Anterior cingulate cortex (tissue), 58 donors: Measurements from ENCODE around the gene TAS2R38.
"Not testable (repeated sequence)": the region's sequence is repeated elsewhere in the genome, so short reads cannot be mapped to it uniquely, and the experiment has no call there.

Source experiments
- DNase-seq, 58 donors: peaks; one replicate each; lab custom pipeline; 2025; lab: John Stamatoyannopoulos, UW

Gene TAS2R38

DNA sequence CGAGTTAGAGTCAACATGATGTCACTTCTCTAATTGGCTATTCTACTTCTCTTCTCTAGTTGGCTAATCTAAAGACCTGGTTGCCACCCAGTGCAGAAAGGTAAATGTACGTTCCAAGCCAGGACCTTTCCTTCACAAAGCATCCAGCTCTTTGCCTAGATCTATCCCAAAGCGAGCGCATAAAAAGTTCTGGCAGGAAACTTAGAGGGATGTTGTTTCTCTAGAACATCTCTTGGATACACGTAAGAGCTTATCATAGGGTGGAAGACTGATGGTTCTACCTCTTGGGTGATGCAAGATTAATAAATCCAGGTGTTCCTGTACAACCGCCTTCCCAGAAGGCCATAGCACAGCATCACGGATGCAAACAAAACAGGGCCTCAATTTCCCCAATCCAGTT, at the start of gene TAS2R38:
TAS2R38 (minus strand) TSS at position 101 of the 400 bp plus-strand sequence; CDS start at position 17, 84 bp downstream.
- DNase-seq, result no peak

DNA sequence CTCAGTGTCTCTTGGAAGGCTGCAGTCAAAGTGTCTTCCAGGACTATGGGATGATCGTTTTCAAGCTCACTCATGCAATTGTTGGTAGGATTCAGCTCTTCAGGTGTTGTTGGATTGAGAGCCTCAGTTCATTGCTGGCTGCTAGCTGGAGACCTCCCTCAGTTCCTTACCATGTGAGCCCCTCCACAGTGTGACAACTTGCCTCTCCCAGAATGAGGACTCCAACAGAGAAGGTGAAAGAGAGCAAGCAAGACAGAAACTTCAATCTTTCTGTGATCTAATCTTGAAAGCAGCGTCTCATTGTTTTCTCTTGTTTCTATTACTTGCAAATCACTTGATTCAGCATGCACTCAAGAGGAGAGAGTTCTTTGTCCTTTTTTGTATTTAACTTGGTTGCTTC, 44.6 kb upstream of the TAS2R38 start:
- no peak for DNase-seq

DNA sequence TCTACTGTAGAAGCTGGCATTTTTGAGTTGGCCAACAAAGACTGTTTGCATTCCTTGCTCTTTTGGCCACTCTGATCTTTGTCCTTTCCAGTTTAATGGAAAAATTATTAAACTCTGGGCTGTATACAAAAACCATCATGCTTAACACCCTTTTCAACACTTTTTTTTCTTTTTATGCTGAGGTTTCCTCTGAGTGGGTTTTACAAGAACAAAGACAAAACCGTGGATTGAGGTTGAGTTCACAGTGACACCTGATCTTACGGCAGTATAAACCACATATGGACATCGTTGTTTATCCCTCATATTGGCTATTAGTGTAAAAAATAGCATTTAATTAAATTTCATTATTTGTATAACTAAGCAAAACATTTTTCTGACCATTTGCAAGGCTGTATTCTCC, 43.9 kb upstream of the TAS2R38 start:
- no peak for DNase-seq

DNA sequence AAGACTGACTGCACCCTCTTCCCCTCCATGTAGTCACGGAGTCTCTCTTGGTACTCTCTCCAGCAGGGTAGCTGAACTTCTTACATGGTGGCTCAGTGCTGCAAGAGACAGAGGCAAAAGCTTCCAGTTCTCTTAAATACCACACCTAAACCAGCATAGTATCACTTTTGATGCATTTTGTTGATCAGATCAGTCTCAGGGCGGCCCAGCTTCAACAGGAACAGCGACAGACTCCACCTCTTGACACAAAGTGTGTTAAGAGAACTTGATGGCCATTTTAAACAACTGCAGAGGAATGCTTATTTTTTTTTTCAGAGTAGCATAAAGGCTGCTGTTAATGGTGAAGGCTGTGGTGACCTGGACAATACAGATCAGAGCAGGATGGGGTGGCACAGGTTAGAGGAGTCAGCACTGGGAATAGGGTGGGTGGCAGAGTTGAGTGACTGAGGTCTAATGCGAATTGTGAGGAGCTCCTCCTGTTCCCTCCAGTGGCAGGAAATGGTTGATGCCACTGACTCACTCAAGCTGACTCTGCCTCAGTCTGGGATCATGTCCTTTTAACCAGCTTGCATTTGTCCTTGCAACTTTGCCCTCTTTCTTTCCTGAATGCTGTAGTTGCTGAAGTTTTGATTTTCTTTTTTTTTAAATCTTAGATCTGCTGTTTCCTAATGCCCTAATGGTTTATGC, 39.4 kb upstream of the TAS2R38 start:
- no peak for DNase-seq

DNA sequence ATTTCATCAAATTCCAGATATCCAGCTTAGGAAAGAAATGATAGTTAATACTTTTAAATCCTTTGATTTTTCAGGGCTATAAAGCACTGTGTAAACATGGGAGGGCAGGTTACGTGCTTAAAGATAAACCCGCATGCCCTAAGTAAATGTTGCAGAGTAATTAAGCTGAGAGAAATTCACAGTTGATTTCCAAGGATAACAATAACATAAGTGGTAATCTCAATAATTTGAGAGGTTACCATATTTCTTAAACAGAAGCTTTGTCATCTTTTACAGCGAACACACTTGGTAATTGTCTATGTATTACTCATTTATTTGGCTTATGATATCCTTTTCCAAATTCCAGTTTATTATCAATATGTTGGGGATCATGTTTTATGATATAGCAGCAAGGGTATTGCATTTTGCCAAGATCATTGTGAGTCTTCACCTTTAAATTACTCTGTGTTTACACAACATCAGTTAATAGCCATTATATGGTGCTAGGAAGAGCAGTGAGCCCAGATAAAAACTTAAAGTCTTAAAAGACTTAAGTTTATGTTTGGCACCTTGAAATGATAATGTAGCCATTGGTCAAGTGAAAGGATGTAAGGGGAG, 37.5 kb upstream of the TAS2R38 start:
- no peak for DNase-seq

DNA sequence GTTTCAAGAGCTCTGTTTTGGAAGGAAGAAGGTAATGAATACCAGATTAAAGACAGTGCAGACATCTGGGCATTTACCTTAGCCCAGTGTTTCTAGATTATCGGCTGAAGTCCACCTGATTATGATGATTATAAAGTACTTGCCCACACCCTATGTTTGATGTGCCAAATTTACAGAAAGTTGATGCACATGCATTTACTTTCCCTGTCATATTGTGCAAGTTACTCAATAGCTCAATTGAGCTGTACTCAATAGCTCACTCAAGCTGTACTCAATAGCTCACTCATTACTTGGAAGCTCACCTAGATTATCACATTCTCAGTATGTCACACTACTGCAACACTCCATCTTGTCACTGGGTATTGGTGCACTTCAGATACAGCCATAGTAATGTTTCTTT, 35.6 kb upstream of the TAS2R38 start:
- DNase-seq, result no peak

DNA sequence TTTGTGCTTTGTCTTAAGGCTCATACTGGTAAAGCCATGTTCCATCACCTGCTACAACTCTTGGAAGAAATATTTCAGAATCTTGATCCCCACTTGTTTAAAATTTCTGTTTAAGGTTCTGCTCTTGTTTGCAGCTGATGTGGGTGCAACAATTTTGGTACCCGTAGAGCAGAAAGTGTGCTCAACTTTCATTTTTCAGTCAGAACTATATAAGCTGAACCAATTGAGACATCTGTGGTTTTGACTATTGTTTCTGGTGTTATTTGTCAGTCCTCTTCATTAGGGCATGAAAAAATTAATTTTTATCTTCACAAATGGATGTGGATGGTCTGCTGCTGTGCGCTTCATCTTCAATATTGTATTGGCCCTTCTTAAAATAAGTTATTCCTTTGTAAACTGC, 33.0 kb upstream of the TAS2R38 start:
- DNase-seq, result no peak

DNA sequence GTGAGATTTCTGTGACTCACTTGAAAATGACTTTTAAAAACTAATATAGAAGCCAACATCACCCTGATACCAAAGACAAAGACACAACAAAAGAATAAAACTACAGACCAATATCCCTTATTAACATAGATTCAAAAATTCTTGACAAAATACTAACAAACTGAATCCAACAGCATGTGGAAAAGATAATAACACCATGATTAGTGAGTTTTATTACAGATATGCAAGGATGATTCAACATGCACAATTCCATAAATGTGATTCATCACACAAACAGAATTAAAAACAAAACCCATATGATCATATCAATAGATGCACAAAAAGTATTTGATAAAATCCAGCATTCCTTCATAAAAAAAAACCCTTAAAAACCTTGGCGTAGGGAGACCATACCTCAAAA, 28.6 kb upstream of the TAS2R38 start:
- no peak for DNase-seq

DNA sequence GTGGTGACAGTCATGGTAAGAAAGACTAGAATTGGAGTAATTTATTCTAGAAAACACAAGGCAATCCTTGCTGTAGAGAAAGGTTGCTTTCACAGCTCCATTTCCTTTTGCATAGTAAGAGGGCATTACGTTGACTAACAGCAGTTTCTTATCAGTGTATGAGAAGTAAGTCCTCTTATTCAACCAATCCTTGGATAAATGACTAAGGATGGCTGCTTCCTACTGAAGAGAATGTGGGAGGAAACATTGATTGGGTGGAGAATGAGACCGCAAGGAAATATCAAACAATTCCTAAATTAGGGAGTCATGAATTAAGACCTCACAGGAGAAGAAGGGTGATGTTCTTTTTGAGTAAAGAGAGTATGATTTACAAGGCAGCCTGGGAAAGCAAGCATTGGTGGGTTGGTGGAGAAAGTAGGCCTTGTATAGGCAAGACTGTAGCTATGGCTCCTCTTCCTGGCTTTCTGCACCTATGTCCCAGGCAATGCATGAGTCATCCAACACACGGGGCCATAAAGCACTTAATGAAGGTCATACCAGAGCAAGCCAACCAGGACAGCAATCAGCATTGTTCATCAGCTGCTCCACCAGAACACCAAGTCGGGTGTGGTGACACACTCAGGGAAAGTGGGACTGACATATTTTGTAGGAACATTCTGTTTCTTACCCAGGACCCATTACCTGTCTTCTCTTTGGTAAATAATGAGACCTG, 27.7 kb upstream of the TAS2R38 start:
- no peak for DNase-seq

DNA sequence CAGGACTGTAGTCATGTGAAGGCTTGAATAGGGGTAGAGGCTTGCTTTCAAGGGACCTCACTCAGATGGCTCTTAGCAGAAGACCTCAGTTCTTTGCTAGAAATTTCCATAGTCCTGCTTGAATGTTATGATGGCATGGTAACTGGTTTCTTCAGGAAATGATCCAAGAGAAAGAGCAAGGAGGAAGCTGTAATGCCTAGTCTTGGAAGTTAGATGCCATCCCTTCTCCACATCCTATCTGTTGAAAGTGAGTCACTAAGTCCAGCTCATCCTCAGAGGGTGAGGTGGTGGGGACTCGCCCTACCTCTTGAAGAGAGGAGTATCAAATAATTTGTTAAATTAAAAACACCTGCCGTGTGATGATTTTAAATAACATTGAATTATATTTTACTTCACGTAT, 26.7 kb upstream of the TAS2R38 start:
- no peak for DNase-seq

DNA sequence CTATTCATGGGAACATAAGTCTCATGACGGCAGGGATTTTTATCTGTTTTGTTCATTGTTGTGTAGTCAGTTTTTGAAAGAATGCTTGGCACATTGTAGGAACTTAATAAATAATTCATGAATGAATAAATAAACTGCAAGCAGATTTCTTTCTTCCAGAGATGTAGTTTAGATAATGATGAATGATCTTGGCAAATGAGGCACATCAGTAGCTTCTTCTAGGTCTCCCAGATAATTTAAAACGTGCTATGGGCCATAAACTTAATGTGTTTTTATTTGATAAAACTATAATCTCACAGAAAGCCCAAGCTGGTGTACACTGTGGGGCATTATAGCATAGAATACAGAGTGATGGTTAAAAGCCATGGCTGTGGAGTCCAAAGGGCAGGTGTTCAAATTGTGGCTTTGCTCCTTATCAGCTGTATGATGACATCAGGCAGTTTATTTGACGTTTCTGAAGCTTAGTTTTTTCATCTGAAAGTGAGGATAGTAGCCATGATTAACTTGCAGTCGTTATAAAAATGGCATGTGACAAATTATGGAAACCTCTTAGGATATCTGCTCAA, 25.6 kb upstream of the TAS2R38 start:
- DNase-seq, result no peak

DNA sequence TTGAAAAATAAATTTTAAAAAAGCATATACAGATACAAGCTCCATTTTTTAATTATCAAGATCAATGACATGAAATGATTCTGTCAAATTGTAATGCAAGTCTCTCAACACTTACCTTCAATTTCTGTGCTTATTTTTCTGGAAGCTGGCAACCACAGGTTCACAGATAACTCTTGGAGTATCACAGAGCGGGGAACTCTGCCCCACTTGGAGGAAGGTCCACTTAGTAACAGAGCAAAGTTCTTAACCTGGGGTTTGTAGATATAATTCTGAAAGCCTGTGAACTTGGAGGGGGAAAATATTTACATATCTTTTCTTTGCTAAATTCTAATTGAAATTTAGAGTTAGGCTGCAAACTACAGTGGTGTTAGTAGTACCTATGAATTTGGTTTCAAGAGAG, 19.8 kb upstream of the TAS2R38 start:
- no peak for DNase-seq

DNA sequence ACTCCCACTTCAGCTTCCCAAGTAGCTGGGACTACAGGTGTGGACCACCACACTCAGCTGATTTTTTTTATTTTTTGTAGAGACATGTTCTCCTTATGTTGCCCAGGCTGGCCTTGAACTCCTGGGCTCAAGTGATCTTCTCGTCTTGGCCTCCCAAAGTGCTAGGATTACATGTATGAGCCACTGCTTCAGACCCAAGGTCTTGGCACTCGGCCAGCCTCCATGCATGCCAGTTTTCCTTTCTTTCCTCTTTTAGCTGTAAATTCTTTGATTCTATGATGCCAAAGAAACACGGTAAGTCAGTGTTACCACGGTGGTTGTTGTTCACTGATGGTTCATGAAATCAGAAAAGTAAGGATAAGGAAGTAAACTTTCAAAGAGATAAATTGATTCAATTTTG, 19.1 kb upstream of the TAS2R38 start:
- DNase-seq, result no peak

DNA sequence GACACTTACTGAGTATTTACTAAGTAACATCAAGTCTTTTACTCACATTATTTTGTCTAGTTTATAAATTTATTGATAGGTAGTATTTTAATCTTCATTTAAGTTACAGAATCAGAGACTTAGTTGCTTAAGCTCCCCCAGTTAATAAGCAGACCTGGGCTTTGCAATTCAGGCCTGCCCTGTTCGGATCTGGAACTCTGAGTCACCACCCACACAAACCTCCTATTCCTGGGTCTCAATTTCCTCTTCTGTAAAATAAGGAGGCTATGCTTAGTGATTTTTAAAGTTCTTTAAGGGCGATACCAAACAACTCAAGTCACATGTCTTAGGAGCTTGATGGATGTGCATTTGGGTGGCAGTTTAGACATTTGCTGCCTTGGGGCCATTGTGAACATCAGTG, 18.6 kb upstream of the TAS2R38 start:
- no peak for DNase-seq

DNA sequence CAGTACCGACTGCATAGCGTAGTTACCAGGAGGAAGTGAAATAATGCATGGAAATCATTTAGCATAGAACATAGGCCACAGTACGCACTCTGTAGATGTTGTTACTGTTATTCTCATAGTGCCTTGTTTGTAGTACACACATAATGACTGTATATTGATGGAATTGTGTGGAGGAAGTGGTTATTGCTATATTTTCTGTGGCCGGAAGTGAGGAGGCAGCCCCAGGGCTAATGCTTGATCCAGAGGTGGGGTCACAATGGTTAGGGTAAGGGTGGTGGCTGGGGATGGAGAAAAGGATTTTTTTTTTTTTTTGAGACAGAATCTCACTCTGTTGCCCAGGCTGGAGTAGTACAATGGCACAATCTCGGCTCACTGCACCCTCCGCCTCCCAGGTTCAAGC, 17.6 kb upstream of the TAS2R38 start:
- DNase-seq, result no peak

DNA sequence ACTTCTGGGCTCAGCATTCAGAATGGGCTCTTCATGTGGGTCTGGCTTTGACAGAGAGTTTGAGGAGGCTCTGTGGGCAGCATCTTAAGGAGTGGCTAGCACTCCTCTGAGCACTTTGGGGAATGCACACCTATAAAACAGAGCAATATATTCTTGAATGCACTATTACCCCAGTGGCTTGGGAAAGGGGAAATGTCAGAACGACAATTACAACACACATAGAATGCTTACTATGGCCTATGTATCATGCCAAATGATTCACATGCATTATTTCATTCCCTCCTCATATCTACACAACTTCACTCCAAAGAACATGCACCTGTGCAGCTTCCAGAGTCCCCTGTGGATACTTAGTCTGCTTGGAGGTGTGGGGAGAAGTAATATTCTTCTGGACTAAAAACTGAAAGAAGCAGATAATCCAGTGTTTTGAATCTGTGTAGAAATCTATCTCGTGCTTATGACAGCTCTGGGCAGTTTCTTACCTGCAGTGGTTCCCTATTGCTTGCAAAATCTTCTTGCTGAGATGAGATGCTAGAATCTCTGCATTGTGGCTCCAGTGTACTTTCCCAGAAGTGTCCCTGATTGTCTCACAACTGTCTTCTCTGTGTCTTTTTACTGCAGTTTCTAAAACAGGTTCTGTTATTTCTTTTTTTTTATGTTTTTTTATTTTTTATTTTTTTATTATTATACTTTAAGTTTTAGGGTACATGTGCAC, 16.6 kb upstream of the TAS2R38 start:
- no peak for DNase-seq

DNA sequence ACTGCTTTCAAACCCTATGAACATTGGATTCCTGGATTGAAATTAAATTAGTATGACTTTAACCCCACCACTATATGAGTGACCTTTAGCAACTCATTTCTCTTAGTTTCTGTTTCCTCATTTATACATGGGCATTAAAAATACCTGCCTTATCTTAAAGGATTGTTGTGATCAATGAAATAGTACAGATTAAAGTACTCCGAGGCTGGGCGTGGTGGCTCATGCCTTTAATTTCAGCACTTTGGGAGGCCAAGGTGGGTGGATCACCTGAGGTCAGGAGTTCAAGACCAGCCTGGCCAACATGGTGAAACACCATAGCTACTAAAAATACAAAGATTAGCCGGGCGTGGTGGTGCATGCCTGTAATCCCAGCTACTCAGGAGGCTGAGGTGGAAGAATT, 14.2 kb upstream of the TAS2R38 start:
- DNase-seq, result not testable (repeated sequence)

DNA sequence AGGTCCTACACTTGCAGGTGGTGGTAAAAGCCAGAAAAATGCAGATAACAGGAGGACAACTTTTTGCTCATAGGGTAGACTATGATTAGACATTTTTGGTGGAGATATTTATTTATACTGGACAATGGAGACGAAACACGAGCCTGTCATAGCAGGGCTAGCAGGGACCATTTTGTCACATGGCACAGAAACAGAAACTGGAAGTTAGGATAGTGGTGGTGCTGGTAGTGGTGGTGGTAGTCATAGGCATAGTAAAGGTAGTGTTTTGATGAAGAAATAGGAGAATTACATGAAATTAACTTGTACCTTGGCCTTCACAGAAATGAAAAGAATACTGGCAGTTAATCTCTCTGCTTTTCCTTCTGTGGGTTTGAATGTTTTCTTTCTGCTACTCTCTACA, 13.3 kb upstream of the TAS2R38 start:
- DNase-seq, result no peak

DNA sequence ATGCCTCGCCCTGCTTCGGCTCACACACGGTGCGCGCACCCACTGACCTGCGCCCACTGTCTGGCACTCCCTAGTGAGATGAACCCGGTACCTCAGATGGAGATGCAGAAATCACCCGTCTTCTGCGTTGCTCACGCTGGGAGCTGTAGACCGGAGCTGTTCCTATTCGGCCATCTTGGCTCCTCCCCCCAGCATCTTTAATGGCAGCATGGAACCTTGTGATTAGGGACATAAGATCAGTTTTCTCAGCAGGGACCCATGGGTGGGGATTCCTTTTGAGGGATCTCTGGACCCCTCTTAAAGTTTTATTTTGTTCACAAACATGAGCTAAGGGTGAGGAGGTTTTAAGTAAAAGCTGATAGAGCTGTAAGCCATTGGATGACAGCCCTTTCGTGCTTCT, 12.4 kb upstream of the TAS2R38 start:
- DNase-seq, result not testable (repeated sequence)

DNA sequence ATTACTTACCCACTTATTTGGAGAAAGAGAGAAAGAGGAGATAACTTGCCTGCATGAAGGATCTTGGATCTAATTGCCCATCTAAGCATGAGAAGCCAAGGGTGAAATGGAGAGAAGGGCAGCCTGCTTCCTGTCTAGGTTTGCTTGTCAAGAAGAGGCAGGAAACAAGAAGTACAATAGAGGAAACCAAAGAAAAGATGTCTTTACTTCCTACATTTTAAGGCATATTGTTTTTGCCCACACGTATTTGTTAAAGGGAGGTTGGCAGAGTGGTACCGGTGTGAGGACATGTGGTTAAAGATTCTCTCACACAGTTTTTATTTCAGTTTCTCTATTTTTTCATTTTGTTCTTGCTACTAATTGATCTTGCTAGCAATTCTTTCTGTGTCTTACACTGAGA, 6.0 kb upstream of the TAS2R38 start:
- DNase-seq, result no peak

DNA sequence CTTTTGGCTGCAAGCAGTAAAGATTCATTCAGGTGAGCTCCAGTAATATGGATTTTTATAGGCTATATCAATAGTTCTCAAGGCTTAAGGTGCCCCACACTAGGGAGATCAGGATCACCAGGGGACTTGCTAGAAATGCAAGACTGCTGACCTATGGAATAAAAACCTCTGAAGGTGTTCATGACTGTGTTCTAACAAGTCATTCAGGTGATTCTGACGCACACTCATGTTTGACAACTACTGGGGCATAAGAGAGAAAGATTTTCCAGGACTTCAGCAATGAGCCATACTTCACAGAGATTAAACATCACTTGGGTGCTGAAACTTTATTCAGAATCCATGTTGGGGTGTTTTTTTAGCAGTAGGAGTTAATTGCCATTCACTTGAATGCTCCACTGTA, 4.8 kb upstream of the TAS2R38 start:
- no peak for DNase-seq
